T-cell (primary cell): ENCODE data around the gene PRSS27. TPM values are rescaled to one million over a fixed set of nuclear protein-coding genes. Genes with fewer than 3 reads are reported as not detected.
A peak's percentile ranks its signal among the peaks of the same experiment; 100 is the strongest.

Experiments used
- ATAC-seq, 4 experiments: fragments of 200-7000 bp in 3 of 4; fragments of 150-1000 bp in 1 of 4; cut with Tn5 transposase; replicated peaks in 1 of 4; 1 replicate in 3 of 4; 2 replicates in 1 of 4; pipeline ENCODE4 v1.10.0; 2021; ENCODE audit warnings: moderate library complexity in 3 of 4, mild to moderate bottlenecking in 2 of 4, moderate number of reproducible peaks in 1 of 4
- CTCF ChIA-PET, 2 donors: fragments of 300-600 bp; sonication (Branson Sonifier 250); formaldehyde crosslinking; loops; one replicate each; lab custom pipeline; 2022; ENCODE audit warnings: antibody characterized with exemption in 2 of 2; lab: Charles Lee
- POLR2A ChIA-PET, 2 donors: fragments of 300-600 bp; sonication (Branson Sonifier 250); formaldehyde crosslinking; loops; one replicate each; lab custom pipeline; 2022; ENCODE audit warnings: antibody characterized with exemption in 2 of 2; lab: Charles Lee
- DNase-seq, 35 experiments: peaks; one replicate each; pipeline versions ENCODE4 v3.0.0 to v3.0.0-alpha.2; 2013 to 2023
- H3K27ac ChIP-seq: one replicate; pipeline ENCODE4 v1.5.1; 2013; ENCODE audit warnings: low read length
- H3K27me3 ChIP-seq, 2 experiments: replicated peaks in 1 of 2; 1 replicate in 1 of 2; 2 replicates in 1 of 2; pipeline versions ENCODE4 v1.6.1 to v1.7.0; 2013; ENCODE audit warnings: low read length in 1 of 2, mixed read lengths in 1 of 2; ENCODE audit not compliant: control insufficient read depth in 2 of 2, insufficient read depth in 2 of 2; ENCODE audit errors: extremely low read depth in 1 of 2
- H3K36me3 ChIP-seq, 2 donors: 1 replicate in 1 of 2; 2 replicates in 1 of 2; pipeline versions ENCODE4 v1.6.1 to v1.7.0; 2013; ENCODE audit warnings: low read length in 1 of 2; ENCODE audit not compliant: control insufficient read depth in 2 of 2, insufficient read depth in 1 of 2; ENCODE audit errors: extremely low read depth in 1 of 2
- H3K4me1 ChIP-seq, 2 experiments: 1 replicate in 1 of 2; 2 replicates in 1 of 2; pipeline versions ENCODE4 v1.6.1 to v1.7.0; 2013; ENCODE audit warnings: low read length in 2 of 2, mixed read lengths in 1 of 2; ENCODE audit not compliant: insufficient read depth in 2 of 2, control insufficient read depth in 1 of 2; ENCODE audit errors: extremely low read depth in 1 of 2
- H3K4me3 ChIP-seq, 2 donors: 1 replicate in 1 of 2; 2 replicates in 1 of 2; pipeline versions ENCODE4 v1.5.1 to v1.7.0; 2013; ENCODE audit warnings: mild to moderate bottlenecking in 2 of 2, low read length in 1 of 2, moderate library complexity in 1 of 2; ENCODE audit not compliant: control insufficient read depth in 1 of 2; ENCODE audit errors: extremely low read depth in 1 of 2
- H3K9me3 ChIP-seq: 2 replicates; pipeline ENCODE4 v1.7.0; 2013
- H3K27ac Mint-ChIP-seq, 2 donors: one replicate each; pipeline ENCODE4 v1.8.0; 2020 to 2021; ENCODE audit warnings: mild to moderate bottlenecking in 2 of 2, mixed read lengths in 2 of 2
- H3K27me3 Mint-ChIP-seq, 2 donors: one replicate each; pipeline ENCODE4 v1.8.0; 2021 to 2022; ENCODE audit warnings: mixed read lengths in 2 of 2
- H3K36me3 Mint-ChIP-seq: one replicate; pipeline ENCODE4 v1.8.0; 2021; ENCODE audit warnings: mixed read lengths
- H3K4me1 Mint-ChIP-seq, 3 donors: one replicate each; pipeline ENCODE4 v1.8.0; 2020 to 2022; ENCODE audit warnings: mixed read lengths in 3 of 3, mild to moderate bottlenecking in 1 of 3
- H3K4me3 Mint-ChIP-seq, 3 donors: one replicate each; pipeline ENCODE4 v1.8.0; 2020 to 2022; ENCODE audit warnings: mild to moderate bottlenecking in 3 of 3, mixed read lengths in 3 of 3, moderate library complexity in 3 of 3
- H3K9me3 Mint-ChIP-seq, 3 donors: one replicate each; pipeline ENCODE4 v1.8.0; 2020 to 2022; ENCODE audit warnings: mixed read lengths in 3 of 3
- WGBS: methylation state at CpG from one replicate; pipeline ENCODE4 v1.1.5; 2013; ENCODE audit warnings: missing lambda C conversion rate; ENCODE audit not compliant: insufficient coverage; 5-methylcytosine and 5-hydroxymethylcytosine counted together
- total RNA-seq, 35 experiments: library from RNA in 6 of 35; stranded (reverse) in 6 of 35; fragments of 120-200 nt in 1 of 35; gene quantifications; one replicate each; pipeline versions ENCODE4 v1.2.1 to v1.2.4 and lab custom pipeline; 2013 to 2026

PRSS27 gene
- total RNA-seq, 5 donors from 2014 or later (not counting 1 experiment from before 2014, with no cell fraction given) = 0.70 to 2.0 (median 1.1) TPM

DNA sequence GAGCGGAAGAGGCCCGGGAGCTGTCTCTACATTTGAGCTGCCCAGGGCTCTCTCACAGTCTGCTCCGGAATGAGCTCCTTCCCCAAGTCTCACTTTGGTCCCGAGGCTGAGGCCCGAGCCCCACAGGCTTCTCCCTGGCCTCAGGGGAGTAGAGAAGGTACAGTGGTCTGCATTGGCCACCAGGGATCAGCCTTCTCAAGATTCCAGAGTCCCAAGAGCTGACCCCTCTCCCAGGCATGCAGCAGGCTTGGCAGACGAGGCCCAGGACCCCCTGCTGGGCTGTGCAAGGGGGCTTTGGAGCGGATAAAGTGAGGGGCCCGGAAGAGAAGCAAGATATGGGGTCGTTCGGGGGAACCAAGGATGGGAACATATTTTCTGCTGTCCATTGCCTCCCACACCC lies 3.1 kb downstream of the PRSS27 start:
- no peak overlapping the region for H3K27ac ChIP-seq

DNA sequence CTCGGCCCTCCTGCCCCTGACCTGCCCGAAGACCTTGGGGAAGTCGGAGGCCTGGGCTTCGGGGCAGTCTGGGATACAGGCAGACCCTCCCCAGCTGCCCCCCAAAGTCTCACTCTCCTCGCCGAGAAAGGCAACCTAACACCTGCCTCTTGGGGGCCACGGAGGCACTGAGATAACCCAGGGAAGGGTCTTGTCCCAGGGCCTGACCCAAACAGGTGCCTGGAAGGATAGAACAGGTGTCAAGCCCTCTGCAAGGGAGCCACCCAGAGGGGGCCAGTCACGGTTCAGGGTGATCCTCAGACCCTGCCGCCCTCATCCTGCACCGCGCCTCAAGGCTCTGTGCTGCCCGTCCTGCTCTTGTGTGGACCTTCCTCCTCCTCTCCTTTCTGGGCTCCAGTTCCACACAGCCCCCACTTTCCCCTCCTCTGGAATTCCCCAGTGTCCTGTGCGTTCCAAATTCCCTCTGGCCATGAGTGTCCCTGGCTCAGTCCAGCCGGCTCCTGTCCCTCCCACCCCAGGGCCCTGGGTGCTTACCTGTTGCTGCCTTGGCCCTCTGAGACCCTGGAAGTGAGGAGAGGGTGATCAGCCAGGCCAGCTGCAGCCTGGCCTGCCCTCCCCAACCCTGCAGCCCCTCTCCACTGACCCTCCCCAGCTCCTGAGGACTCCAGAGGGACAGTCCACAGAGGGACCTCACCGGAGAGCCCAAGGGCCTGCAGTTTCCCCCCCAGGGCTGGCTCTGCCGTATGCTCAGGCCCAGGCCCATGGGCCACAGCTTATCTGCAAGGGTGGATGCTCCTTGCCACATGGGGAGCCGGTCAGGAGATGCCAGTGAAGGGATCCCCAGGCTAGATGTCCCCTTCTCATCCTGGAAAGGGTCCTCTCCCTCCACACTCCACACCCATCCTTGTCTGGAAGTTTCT lies 3.8 kb downstream of the PRSS27 start:
- Mint-ChIP-seq H3K4me1 (peaks cover 4 to 7% (median 6%) of the 10 kb centered on the region in 3 donors), H3K4me3 (peak overlapping the region in 1 of 3 donors; percentile 50), H3K27ac (no peak overlapping the region), H3K27me3 (no peaks in the 10 kb centered on the region), H3K9me3 (no peaks in the 10 kb centered on the region), H3K36me3 (no peaks in the 10 kb centered on the region)
- ATAC-seq = no peak
- peaks cover 0 to 17% of the 10 kb centered on the region in 2 experiments for H3K27me3 ChIP-seq
- ChIA-PET CTCF (no interaction called here), POLR2A (no interaction called here)
- H3K27ac ChIP-seq = no peak overlapping the region
- no peaks in the 10 kb centered on the region for H3K9me3 ChIP-seq
- WGBS = 79% methylated on average over 14 of the region's 17 CpGs
- DNase-seq = no peak
- H3K36me3 ChIP-seq = no peaks in the 10 kb centered on the region
- peak overlapping the region in 1 of 2 donors; percentile 7 for H3K4me3 ChIP-seq
- H3K4me1 ChIP-seq = peaks cover 2 to 20% of the 10 kb centered on the region in 2 experiments

More for the DNA sequence above, 3.1 kb downstream of the PRSS27 start:
- Mint-ChIP-seq H3K4me1 (peaks cover 4 to 7% (median 6%) of the 10 kb centered on the region in 3 donors), H3K9me3 (no peaks in the 10 kb centered on the region), H3K27me3 (no peaks in the 10 kb centered on the region), H3K27ac (no peak overlapping the region), H3K4me3 (peak overlapping the region in 1 of 3 donors; percentile 50), H3K36me3 (no peaks in the 10 kb centered on the region)
- Histone ChIP-seq H3K4me3 (no peak overlapping the region), H3K4me1 (peaks cover 2 to 26% of the 10 kb centered on the region in 2 experiments), H3K9me3 (no peaks in the 10 kb centered on the region), H3K36me3 (no peaks in the 10 kb centered on the region), H3K27me3 (peaks cover 0 to 17% of the 10 kb centered on the region in 2 experiments)
- ChIA-PET CTCF (no interaction called here), POLR2A (no interaction called here)
- 75% methylated on average over 2 of the region's 10 CpGs for WGBS
- DNase-seq (no peak), ATAC-seq (no peak)

DNA sequence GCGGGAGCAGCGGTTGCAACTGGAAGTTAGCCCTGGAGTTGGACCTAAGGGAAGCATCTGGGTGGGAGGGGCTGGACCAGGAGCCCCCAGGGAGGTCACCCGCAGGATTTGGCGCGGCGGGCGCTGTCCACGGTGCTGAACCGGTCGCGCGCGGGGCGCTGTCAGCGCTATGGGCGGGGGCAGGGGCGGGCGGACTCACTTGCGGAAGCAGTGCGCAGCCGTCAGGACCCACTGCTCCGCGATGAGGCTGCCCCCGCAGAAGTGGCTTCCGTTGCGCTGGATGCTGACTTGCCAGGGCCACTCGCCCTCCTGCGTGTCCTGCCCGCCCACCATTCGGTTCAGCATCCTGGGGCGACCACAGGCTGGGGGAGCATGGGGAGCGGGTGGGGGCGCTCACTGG lies 4.5 kb downstream of the PRSS27 start:
- Histone ChIP-seq H3K36me3 (no peaks in the 10 kb centered on the region), H3K4me1 (peaks cover 2 to 17% of the 10 kb centered on the region in 2 experiments), H3K27me3 (peaks cover 0 to 17% of the 10 kb centered on the region in 2 experiments), H3K9me3 (no peaks in the 10 kb centered on the region), H3K27ac (no peak overlapping the region), H3K4me3 (peak overlapping the region in 1 of 2 donors; percentile 7)
- Mint-ChIP-seq H3K36me3 (no peaks in the 10 kb centered on the region), H3K4me3 (peak overlapping the region in 1 of 3 donors; percentile 50), H3K27ac (no peak overlapping the region), H3K4me1 (peaks cover 4 to 9% (median 6%) of the 10 kb centered on the region in 3 donors), H3K9me3 (no peaks in the 10 kb centered on the region), H3K27me3 (no peaks in the 10 kb centered on the region)
- WGBS = 4% methylated on average over 33 of the region's 33 CpGs
- POLR2A ChIA-PET = no interaction called here
- ATAC-seq = peak; percentile 89 to 96 (median 92)
- peak; percentile 65 to 89 (median 80) for DNase-seq
- CTCF ChIA-PET = no interaction called here

DNA sequence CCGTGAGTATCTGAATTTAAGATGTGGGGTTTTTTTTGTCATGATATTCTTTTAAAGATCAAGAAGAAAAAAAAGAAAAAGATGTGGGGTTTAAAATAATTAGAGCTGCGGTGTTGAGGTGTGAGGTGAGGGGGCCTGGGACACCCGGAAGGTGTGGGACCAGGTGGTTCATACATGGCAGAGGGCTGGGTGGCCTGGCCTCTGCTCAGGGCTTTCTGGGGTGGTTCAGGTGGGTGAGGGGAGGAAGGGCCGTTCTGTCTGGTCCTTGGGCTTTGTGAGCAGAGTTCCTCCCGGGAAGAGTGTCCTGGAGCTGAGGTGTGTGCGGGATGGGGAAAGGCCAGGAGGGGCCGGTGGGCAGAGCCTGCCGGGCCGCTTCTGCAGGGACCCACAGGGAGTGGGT lies 5.0 kb downstream of the PRSS27 start:
- Histone ChIP-seq H3K4me3 (no peak overlapping the region), H3K27me3 (peaks cover 0 to 17% of the 10 kb centered on the region in 2 experiments), H3K9me3 (no peaks in the 10 kb centered on the region), H3K4me1 (peaks cover 2 to 14% of the 10 kb centered on the region in 2 experiments), H3K27ac (no peak overlapping the region), H3K36me3 (no peaks in the 10 kb centered on the region)
- WGBS = 35% methylated on average over 6 of the region's 9 CpGs
- no peaks in the 10 kb centered on the region for H3K36me3 Mint-ChIP-seq
- no peaks in the 10 kb centered on the region for H3K9me3 Mint-ChIP-seq
- ChIA-PET CTCF (no interaction called here), POLR2A (no interaction called here)
- DNase-seq = no peak
- H3K27me3 Mint-ChIP-seq = no peaks in the 10 kb centered on the region
- H3K4me3 Mint-ChIP-seq = no peak overlapping the region
- ATAC-seq = peak in 1 of 4 experiments; percentile 2
- H3K4me1 Mint-ChIP-seq = peaks cover 4 to 9% (median 6%) of the 10 kb centered on the region in 3 donors
- H3K27ac Mint-ChIP-seq = no peak overlapping the region

DNA sequence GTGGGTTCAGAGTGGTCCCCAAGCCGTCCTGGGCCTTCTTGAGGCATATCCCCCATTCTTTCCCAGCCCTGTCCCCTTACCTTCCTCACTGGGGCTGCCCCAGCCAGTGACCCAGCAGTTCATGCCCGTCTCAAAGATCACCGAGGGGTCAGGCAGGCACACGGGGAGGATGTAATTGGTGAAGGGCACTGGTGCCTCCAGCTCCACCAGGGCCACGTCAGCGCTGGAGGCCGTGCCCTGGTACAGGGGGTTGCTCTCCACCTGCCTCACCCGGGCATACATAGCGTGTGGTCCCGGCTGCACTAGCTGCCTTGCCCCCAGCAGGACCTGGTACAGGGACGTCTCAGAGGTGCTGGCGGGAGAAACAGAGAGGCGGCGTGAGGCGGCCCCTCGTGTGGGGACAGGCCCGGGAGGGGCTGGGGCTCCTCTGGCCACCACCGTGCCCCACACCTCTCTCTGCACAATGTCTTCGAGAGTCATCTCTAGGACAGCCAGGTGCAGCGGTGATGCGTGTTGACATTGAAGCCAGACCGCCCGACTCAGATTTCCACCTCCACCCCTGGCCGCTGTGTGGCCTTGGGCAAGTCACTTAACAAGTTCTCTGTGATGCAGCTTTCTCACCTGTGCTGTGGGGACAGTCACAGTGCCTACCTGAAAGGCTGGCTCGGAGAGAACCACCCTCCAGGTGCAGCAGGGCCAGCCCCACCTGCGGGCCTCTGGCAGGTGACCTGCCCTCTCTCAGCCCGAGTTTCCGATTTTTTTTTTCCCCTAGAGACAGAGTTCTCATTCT lies 5.8 kb downstream of the PRSS27 start:
- no peak overlapping the region for H3K4me3 ChIP-seq
- POLR2A ChIA-PET = no interaction called here
- H3K27ac Mint-ChIP-seq = no peak overlapping the region
- H3K9me3 ChIP-seq = no peaks in the 10 kb centered on the region
- peaks cover 0 to 17% of the 10 kb centered on the region in 2 experiments for H3K27me3 ChIP-seq
- peaks cover 2 to 16% of the 10 kb centered on the region in 2 experiments for H3K4me1 ChIP-seq
- CTCF ChIA-PET = no interaction called here
- ATAC-seq = no peak
- peaks cover 4 to 9% (median 6%) of the 10 kb centered on the region in 3 donors for H3K4me1 Mint-ChIP-seq
- no peak overlapping the region for H3K27ac ChIP-seq
- H3K36me3 Mint-ChIP-seq = no peaks in the 10 kb centered on the region
- H3K4me3 Mint-ChIP-seq = no peak overlapping the region
- DNase-seq = no peak
- H3K36me3 ChIP-seq = peaks cover 0 to 3% of the 10 kb centered on the region in 2 donors
- no peaks in the 10 kb centered on the region for H3K27me3 Mint-ChIP-seq
- no peaks in the 10 kb centered on the region for H3K9me3 Mint-ChIP-seq
- 91% methylated on average over 24 of the region's 28 CpGs for WGBS

DNA sequence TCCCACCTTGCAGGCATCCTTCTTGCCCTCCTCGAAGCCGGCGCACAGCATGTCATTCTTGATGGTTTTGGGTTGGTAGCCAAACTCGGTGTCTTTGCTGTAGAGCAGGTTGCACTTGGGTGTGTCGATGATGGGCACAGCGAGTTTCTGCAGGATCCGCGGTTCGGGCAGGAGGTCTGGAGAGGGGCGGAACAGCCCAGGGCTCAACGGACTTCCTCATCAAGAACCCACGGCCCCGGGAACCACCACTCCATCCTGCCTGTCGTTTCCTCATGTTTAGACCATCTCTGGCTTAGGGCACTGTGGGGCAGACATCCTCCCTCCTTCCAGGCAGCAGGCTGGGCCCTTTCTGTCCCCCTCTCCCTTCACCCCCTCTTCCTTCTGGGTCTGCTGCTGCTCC lies 6.5 kb downstream of the PRSS27 start:
- Histone ChIP-seq H3K27me3 (peaks cover 0 to 17% of the 10 kb centered on the region in 2 experiments), H3K27ac (no peak overlapping the region), H3K4me1 (peaks cover 2 to 16% of the 10 kb centered on the region in 2 experiments), H3K9me3 (no peaks in the 10 kb centered on the region), H3K36me3 (peaks cover 3 to 4% of the 10 kb centered on the region in 2 donors), H3K4me3 (no peak overlapping the region)
- peaks cover 2% of the 10 kb centered on the region for H3K36me3 Mint-ChIP-seq
- WGBS = 28% methylated on average over 7 of the region's 14 CpGs
- H3K27me3 Mint-ChIP-seq = no peaks in the 10 kb centered on the region
- ChIA-PET CTCF (no interaction called here), POLR2A (no interaction called here)
- H3K4me3 Mint-ChIP-seq = no peak overlapping the region
- H3K4me1 Mint-ChIP-seq = peaks cover 4 to 9% (median 6%) of the 10 kb centered on the region in 3 donors
- H3K27ac Mint-ChIP-seq = no peak overlapping the region
- H3K9me3 Mint-ChIP-seq = no peaks in the 10 kb centered on the region
- ATAC-seq (no peak), DNase-seq (no peak)
